ENCODE data around the gene NUMB. TPM values are rescaled to one million over a fixed set of nuclear protein-coding genes. Genes with fewer than 3 reads are reported as not detected.
A peak's percentile ranks its signal among the peaks of the same experiment; 100 is the strongest.

The NUMB gene
- total and polyA plus RNA-seq, 2 of the 13 experiments (the other 11 are each of a cell fraction or from before 2014, with no cell fraction given), result 20.3 to 71.1 TPM

DNA sequence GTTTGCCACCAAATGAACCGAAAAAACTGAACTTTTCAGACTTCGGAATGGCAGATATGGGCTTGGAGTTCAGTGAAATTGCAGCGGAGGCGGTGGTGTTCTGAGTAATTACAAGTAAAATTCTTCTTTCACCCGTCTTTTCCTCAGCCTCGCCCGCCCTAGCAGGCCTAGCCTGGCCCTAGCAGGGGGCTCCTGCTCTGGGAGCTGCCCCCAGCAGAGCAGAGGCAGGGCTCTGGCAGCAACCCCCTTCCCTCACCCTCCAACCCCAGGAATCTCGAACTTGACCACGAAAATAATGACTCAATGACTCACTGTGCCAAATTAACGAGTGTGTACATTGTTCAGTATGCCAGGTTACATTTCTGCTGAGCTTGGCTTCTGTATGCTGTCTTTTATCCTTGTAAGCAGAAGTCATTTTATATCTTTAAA, 219.9 kb downstream of the NUMB start (continued):
- TF ChIP-seq ZC3H4 (CRISPR knock-in tag; IDR thresholded peaks at IDR 0.05; ENCODE audit: borderline replicate concordance) (no peak), REXO4 (CRISPR knock-in tag; IDR thresholded peaks at IDR 0.05; ENCODE audit: borderline replicate concordance) (no peak), HDAC1 (CRISPR knock-in tag; IDR thresholded peaks at IDR 0.05) (no peak), SMYD3 (CRISPR knock-in tag; IDR thresholded peaks at IDR 0.05) (no peak), NFIC (IDR thresholded peaks at IDR 0.05; ENCODE audit: low read length) (no peak), ZNF496 (CRISPR knock-in tag; IDR thresholded peaks at IDR 0.05; ENCODE audit: insufficient replicate concordance) (no peak), ZNF879 (CRISPR knock-in tag; IDR thresholded peaks at IDR 0.05) (no peak), ZNF382 (CRISPR knock-in tag; IDR thresholded peaks at IDR 0.05; ENCODE audit: borderline replicate concordance) (no peak), TRIM24 (CRISPR knock-in tag; IDR thresholded peaks at IDR 0.05) (no peak), FOSL2 (CRISPR knock-in tag; IDR thresholded peaks at IDR 0.05) (peak; percentile 82), FOSL1 (CRISPR knock-in tag; IDR thresholded peaks at IDR 0.05; ENCODE audit: borderline replicate concordance) (peak; percentile 59), GZF1 (CRISPR knock-in tag; IDR thresholded peaks at IDR 0.05) (no peak), SOX13 (IDR thresholded peaks at IDR 0.05) (no peak), SOX13 (CRISPR knock-in tag; conservative IDR thresholded peaks at IDR 0.05 in 1 of 2, IDR thresholded peaks at IDR 0.05 in 1 of 2) (no peak), TEAD3 (CRISPR knock-in tag; optimal IDR thresholded peaks at IDR 0.05; ENCODE audit: borderline replicate concordance) (peak; percentile 90), SRSF4 (IDR thresholded peaks at IDR 0.05; ENCODE audit: low read depth, low read length, poor library complexity, severe bottlenecking) (no peak), ZFYVE20 (CRISPR knock-in tag; IDR thresholded peaks at IDR 0.05; ENCODE audit: borderline replicate concordance, low read depth) (no peak), ZKSCAN5 (CRISPR knock-in tag; IDR thresholded peaks at IDR 0.05) (no peak)
- TF ChIP-seq, protein P1, sequence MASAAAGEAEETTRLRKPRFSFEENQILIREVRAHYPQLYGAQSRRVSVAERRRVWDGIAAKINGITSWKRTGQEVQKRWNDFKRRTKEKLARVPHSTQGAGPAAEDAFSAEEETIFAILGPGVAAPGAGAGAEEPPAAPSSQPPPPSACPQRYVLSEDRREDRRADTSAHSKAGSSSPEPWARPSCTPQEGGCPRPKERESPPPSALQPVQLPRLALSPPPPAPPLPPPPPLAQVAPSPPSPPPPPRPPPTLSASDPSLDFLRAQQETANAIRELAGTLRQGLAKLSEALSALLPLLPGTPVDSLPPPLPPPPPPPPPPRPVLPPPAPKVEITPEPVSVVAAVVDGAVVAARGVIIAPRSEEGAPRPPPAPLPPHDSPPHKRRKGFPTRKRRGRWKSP (CRISPR knock-in tag; IDR thresholded peaks at IDR 0.05), result no peak
- TF ChIP-seq, protein P2, sequence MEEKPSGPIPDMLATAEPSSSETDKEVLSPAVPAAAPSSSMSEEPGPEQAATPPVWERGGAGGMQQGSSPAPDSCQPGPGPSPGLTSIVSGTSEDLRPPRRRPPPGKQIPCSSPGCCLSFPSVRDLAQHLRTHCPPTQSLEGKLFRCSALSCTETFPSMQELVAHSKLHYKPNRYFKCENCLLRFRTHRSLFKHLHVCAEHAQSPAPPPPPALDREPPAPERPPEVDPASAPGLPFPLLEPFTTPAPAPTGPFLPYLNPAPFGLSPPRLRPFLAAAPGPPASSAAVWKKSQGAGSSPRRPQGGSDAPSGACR (CRISPR knock-in tag; IDR thresholded peaks at IDR 0.05), result no peak
- TF ChIP-seq, protein P3, sequence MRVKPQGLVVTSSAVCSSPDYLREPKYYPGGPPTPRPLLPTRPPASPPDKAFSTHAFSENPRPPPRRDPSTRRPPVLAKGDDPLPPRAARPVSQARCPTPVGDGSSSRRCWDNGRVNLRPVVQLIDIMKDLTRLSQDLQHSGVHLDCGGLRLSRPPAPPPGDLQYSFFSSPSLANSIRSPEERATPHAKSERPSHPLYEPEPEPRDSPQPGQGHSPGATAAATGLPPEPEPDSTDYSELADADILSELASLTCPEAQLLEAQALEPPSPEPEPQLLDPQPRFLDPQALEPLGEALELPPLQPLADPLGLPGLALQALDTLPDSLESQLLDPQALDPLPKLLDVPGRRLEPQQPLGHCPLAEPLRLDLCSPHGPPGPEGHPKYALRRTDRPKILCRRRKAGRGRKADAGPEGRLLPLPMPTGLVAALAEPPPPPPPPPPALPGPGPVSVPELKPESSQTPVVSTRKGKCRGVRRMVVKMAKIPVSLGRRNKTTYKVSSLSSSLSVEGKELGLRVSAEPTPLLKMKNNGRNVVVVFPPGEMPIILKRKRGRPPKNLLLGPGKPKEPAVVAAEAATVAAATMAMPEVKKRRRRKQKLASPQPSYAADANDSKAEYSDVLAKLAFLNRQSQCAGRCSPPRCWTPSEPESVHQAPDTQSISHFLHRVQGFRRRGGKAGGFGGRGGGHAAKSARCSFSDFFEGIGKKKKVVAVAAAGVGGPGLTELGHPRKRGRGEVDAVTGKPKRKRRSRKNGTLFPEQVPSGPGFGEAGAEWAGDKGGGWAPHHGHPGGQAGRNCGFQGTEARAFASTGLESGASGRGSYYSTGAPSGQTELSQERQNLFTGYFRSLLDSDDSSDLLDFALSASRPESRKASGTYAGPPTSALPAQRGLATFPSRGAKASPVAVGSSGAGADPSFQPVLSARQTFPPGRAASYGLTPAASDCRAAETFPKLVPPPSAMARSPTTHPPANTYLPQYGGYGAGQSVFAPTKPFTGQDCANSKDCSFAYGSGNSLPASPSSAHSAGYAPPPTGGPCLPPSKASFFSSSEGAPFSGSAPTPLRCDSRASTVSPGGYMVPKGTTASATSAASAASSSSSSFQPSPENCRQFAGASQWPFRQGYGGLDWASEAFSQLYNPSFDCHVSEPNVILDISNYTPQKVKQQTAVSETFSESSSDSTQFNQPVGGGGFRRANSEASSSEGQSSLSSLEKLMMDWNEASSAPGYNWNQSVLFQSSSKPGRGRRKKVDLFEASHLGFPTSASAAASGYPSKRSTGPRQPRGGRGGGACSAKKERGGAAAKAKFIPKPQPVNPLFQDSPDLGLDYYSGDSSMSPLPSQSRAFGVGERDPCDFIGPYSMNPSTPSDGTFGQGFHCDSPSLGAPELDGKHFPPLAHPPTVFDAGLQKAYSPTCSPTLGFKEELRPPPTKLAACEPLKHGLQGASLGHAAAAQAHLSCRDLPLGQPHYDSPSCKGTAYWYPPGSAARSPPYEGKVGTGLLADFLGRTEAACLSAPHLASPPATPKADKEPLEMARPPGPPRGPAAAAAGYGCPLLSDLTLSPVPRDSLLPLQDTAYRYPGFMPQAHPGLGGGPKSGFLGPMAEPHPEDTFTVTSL (CRISPR knock-in tag; IDR thresholded peaks at IDR 0.05; ENCODE audit: borderline replicate concordance), result 0 out of 2 replicates have a peak, but pooled peaks have one; percentile 21
